GM12865 (cell line): ENCODE results near the gene MTHFR.
"Not testable (repeated sequence)": the region's sequence is repeated elsewhere in the genome, so short reads cannot be mapped to it uniquely, and the experiment has no call there.

Experiments used
- DNase-seq: peaks from one replicate; pipeline ENCODE4 v3.0.0; 2010; ENCODE audit warnings: low read depth
- H3K4me3 ChIP-seq: 2 replicates; pipeline ENCODE4 v1.5.1; 2011; ENCODE audit warnings: mild to moderate bottlenecking, low read depth, low read length, control low read depth
- TF ChIP-seq, protein P1 (sequence below): IDR thresholded peaks from 2 replicates; pipeline ENCODE4 v1.5.1; 2011; ENCODE audit warnings: low read length, control low read depth, low read depth, inconsistent platforms; ENCODE audit not compliant: insufficient read depth; ENCODE audit errors: missing control alignments

MTHFR gene

DNA sequence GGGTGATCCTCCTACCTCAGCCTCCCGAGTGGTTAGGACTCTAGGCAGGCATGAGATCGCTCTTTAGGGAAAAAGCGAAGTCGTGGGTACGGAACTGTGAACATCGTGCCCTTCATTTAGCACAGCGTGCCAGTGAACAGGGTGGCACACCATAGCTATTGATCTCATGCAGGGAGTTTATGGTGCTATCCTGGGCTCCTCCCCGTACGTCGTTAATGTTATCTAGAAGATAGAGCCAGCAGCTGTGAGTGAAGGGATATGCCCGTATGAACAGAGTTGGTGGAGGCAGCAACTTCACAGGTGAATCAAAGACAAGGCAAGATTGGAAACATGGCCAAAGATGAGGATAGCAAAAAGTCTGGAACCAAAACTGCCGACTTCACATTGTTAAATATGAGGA is 11.4 kb upstream of the MTHFR start:
- no peak for DNase-seq
- TF ChIP-seq, protein P1, sequence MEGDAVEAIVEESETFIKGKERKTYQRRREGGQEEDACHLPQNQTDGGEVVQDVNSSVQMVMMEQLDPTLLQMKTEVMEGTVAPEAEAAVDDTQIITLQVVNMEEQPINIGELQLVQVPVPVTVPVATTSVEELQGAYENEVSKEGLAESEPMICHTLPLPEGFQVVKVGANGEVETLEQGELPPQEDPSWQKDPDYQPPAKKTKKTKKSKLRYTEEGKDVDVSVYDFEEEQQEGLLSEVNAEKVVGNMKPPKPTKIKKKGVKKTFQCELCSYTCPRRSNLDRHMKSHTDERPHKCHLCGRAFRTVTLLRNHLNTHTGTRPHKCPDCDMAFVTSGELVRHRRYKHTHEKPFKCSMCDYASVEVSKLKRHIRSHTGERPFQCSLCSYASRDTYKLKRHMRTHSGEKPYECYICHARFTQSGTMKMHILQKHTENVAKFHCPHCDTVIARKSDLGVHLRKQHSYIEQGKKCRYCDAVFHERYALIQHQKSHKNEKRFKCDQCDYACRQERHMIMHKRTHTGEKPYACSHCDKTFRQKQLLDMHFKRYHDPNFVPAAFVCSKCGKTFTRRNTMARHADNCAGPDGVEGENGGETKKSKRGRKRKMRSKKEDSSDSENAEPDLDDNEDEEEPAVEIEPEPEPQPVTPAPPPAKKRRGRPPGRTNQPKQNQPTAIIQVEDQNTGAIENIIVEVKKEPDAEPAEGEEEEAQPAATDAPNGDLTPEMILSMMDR: no peak
- no peak overlapping the region for H3K4me3 ChIP-seq

DNA sequence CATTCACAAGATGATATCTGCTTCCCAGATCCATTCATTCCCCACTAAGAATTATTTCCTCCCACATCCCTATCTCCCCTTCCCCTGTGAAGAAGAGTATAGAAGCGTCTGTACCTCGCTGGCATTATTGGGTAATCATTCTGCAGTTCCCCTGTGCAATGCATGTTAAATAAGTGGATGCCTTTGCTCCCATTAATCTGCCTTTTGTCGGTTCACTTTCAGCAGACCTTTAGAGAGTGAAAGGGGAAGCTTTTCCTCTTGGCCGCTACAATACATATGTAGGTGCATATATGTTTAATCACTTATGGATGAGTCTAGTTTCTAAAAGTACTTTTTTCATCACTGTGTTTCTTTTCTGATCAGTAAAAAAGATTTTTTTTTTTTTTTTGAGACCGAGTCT is 7.3 kb upstream of the MTHFR start:
- TF ChIP-seq, protein P1: no peak
- DNase-seq: no peak
- no peak overlapping the region for H3K4me3 ChIP-seq

DNA sequence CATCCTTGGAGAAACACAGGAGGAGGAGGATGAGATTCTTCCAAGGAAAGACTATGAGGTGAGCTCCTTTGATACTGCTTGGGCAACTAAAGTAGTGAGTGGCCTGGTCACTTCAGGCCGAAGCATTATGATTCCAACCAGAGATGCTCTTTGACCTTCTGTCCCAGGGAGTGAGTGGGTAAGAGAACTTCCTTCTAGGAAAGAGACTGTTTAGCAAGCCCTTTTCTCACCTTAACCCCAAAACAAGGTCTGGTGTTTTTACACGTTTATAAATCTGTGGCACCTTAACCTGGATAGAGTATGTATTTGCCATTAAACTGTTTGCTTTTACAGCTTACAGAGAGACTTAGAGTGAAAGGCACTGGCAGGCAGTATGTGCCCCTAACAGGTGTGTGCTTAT is 1.4 kb upstream of the MTHFR start:
- TF ChIP-seq, protein P1: no peak
- H3K4me3 ChIP-seq: peak overlapping the region; percentile 71
- no peak for DNase-seq

DNA sequence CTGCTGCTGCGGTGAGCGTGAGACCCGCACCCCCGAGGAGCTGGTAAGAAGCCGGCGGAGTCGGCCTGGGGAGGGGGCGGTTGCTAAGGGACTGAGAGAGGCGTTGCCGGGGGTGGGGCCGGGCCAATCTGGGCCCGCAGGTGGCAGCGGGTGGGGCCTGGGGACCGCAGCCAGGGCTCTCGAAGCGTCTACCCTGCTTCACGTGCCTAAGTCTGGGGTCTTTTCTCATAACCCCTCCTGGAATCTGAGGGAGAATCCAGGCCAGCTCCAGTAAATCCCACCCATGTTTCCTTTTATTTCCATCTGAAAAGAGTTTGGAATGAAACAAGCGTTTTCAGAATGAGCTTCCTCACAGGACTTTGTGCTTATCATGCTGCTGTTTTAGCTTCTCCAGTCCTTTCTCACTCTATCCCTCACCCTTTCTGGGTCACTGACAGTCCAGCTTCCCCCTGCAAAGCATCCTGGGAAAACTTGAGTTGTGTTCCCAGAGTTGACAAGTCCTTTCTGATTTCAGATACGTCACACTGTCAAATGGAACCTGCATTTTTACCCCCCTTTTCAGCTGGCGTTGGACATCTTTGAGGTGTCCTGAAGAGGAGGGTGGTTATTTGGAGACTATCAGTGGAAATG is 658 bp upstream of the MTHFR start:
- DNase-seq: peak; percentile 25
- TF ChIP-seq, protein P1: no peak
- H3K4me3 ChIP-seq: peak overlapping the region; percentile 71

DNA sequence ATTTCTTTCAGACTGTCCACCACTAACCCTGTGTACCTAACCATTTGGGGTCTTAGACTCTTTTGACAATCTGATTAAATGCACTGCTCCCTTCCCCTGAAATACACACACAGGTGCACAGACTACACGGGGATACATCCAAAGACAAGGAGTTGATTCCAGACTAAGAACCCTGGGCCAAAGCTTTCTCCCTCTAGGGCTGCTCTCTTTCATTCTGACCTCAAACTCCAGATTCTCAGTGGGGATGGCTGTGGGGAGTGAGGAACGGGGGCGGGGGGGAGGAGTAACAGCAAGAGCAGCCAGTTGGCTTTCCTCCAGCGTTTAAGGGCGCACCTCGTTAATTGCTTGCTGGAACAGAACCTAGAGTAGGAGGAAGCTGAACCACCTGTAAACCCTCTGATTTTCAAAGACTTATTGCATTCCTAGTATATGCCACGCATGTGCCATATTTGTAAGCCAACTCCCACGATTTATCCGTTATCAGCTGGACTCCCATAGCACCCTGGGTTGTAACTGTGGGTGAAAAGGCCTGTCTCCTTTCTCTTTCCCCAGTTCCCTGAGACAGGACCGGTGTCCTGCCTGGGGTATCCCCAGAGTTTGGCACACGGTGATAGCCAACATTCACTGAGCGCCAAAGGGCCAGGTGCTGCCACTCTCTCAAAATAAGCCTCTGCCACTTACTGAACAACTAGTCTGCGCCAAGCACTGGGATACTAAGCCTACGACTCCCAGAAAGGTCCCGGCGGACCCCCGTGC is 920 bp downstream of the MTHFR start:
- TF ChIP-seq, protein P1: no peak
- H3K4me3 ChIP-seq: peak overlapping the region; percentile 94
- DNase-seq: peak; percentile 31

DNA sequence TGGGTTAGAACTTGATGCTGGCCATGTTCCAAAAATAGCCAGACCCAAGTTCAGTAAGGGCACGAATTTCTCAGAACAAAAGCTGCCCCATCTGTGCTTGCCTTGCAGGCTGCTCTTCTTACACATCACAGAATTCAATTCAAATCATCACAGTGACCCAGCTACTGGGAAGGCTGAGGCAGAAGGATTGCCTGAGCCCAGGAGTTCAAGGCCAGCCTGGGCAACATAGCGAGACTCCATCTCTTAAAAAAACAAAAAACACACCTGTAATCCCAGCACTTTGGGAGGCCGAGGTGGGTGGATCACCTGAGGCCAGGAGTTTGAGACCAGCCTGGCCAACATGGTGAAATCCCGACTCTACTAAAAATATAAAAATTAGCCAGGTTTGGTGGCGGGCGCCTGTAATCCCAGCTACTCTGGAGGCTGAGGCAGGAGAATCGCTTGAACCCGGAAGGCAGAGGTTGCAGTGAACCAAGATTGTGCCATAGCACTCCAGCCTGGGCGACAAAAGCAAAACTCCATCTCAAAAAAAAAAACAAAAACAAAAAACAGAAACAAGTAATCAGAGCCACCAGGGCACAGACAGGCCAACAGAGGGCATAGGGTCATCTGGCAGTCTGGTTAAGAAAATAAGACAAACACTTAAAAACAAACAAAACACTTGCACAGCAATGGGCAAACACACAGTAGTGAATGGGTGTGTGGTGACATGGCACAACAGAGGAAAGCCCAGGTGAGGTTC is 1.7 kb downstream of the MTHFR start:
- H3K4me3 ChIP-seq: peak overlapping the region; percentile 94; the same call in 1 of the 2 replicates
- not testable (repeated sequence) for DNase-seq
